ENCODE measurements around the gene ZMIZ2. TPM values are rescaled to one million over a fixed set of nuclear protein-coding genes. Genes with fewer than 3 reads are reported as not detected.
"Not testable (repeated sequence)": the region's sequence is repeated elsewhere in the genome, so short reads cannot be mapped to it uniquely, and the experiment has no call there.

ZMIZ2 gene
- total RNA-seq (2014; rRNA removed; shearing (Covaris generic)), result 30.4 and 46.1 TPM in 2 replicates
- polyA plus RNA-seq (2016; fragmentation: Nextera tagmentation; extraction: Ambion mirVana), result 15.2 and 15.5 TPM in 2 replicates
- long read RNA-seq, partial matches to known transcripts, result 0 of 4 reads
- long read RNA-seq, other reads (novel, unspliced or antisense), result 4 of 4 reads

- Mint-ChIP-seq H3K4me1 (peaks cover 27% of the 10 kb centered on the region), H3K36me3 (ENCODE audit: low read depth) (peaks cover 14% of the 10 kb centered on the region), H3K27me3 (ENCODE audit: insufficient read depth, low read depth, poor library complexity) (peaks cover 5% of the 10 kb centered on the region), H3K9me3 (no peaks in the 10 kb centered on the region; the same call in 1 of the 3 replicates), H3K4me3 (peak within 1 kb of the TSS; percentile 82), H3K27ac (0 out of 2 replicates have a peak within 1 kb of the TSS, but pooled peaks have one; percentile 0)
- Histone ChIP-seq H4K20me1 (replicated peaks; ENCODE audit: insufficient read depth) (peaks cover 27% of the 10 kb centered on the region), H3K4me1 (ENCODE audit: insufficient read depth) (peaks cover 11% of the 10 kb centered on the region), H3K4me2 (peak within 1 kb of the TSS; percentile 94), H3K79me2 (replicated peaks; ENCODE audit: insufficient read depth) (peaks cover 42% of the 10 kb centered on the region), H3F3A (replicated peaks; ENCODE audit: low read depth) (no peaks in the 10 kb centered on the region), H3K9me2 (ENCODE audit: insufficient read depth) (no peaks in the 10 kb centered on the region), H3K27me3 (ENCODE audit: insufficient read depth) (no peaks in the 10 kb centered on the region), H3K4me3 (peak within 1 kb of the TSS; percentile 92), H2AFZ (0 out of 2 replicates have a peak within 1 kb of the TSS, but pooled peaks have one; percentile 52), H3K27ac (ENCODE audit: low read depth) (peak within 1 kb of the TSS; percentile 55; the same call in 1 of the 2 replicates), H3K36me3 (ENCODE audit: insufficient read depth) (no peaks in the 10 kb centered on the region)
- ATAC-seq (peak; percentile 77), DNase-seq (ENCODE audit: low spot score) (peak; percentile 92)
- TF ChIP-seq EZH2phosphoT487 (IDR thresholded peaks at IDR 0.05; ENCODE audit: unreplicated experiment) (no peak), ETS1 (IDR thresholded peaks at IDR 0.05) (0 out of 2 replicates have a peak, but pooled peaks have one; percentile 17), ZNF331 (CRISPR knock-in tag; IDR thresholded peaks at IDR 0.05; ENCODE audit: low read depth) (no peak), CTCF (conservative IDR thresholded peaks at IDR 0.05; ENCODE audit: low read depth in 2 of 2) (no peak), ZNF462 (CRISPR knock-in tag; IDR thresholded peaks at IDR 0.05) (no peak), NANOG (IDR thresholded peaks at IDR 0.05; ENCODE audit: borderline replicate concordance) (no peak), STAT1 (IDR thresholded peaks at IDR 0.05; ENCODE audit: unreplicated experiment) (no peak), EZH2 (IDR thresholded peaks at IDR 0.05; ENCODE audit: low read depth, unreplicated experiment) (no peak), CREB1 (CRISPR knock-in tag; IDR thresholded peaks at IDR 0.05; ENCODE audit: low read depth) (peak; percentile 60), POLR2AphosphoS5 (IDR thresholded peaks at IDR 0.05; ENCODE audit: low read depth) (peak; percentile 59), JUNB (IDR thresholded peaks at IDR 0.05; ENCODE audit: unreplicated experiment) (no peak), ZNF114 (CRISPR knock-in tag; IDR thresholded peaks at IDR 0.05) (no peak)
Measured at GRCh38 chr7:44748045-44748947, at the start of gene ZMIZ2. TSS of gene ZMIZ2 (plus strand) at chr7:44748847. CDS start at chr7:44756250, 7,403 bp downstream.

- not testable (repeated sequence) for H3K9me2 ChIP-seq (ENCODE audit: insufficient read depth); H3K4me1 Mint-ChIP-seq; H3K27ac ChIP-seq (ENCODE audit: low read depth); H4K20me1 ChIP-seq (replicated peaks; ENCODE audit: insufficient read depth); H3K4me3 Mint-ChIP-seq; ATAC-seq; H3K27me3 ChIP-seq (ENCODE audit: insufficient read depth); H3K4me2 ChIP-seq; H3K79me2 ChIP-seq (replicated peaks; ENCODE audit: insufficient read depth); H3F3A ChIP-seq (replicated peaks; ENCODE audit: low read depth); DNase-seq (ENCODE audit: low spot score); H3K27ac Mint-ChIP-seq; H3K9me3 Mint-ChIP-seq; H3K4me1 ChIP-seq (ENCODE audit: insufficient read depth); H3K36me3 ChIP-seq (ENCODE audit: insufficient read depth); H3K4me3 ChIP-seq; H2AFZ ChIP-seq
- peaks cover 12% of the 10 kb centered on the region for H3K27me3 Mint-ChIP-seq (ENCODE audit: insufficient read depth, low read depth, poor library complexity)
- peaks cover 76% of the 10 kb centered on the region for H3K36me3 Mint-ChIP-seq (ENCODE audit: low read depth)
Measured at GRCh38 chr7:44699598-44699997, 49.0 kb upstream of the ZMIZ2 start.

Measured in GM23338 (cell line).